IMR-90 (cell line): ENCODE data around the gene ZDHHC11B. TPM values are rescaled to one million over a fixed set of nuclear protein-coding genes. Genes with fewer than 3 reads are reported as not detected.

Source experiments
- ATAC-seq: fragments of 200-7000 bp; cut with Tn5 transposase; 2 replicates; pipeline ENCODE4 v1.9.1; 2020; ENCODE audit warnings: low read depth, mild to moderate bottlenecking, moderate library complexity
- BruUV-seq: library from RNA; stranded (reverse); fragments of 400-500 nt; replicated peaks from 2 replicates; lab custom pipeline; 2021; lab: Mats Ljungman, UMichigan
- CTCF ChIA-PET: fragments of 300-600 bp; formaldehyde crosslinking; extraction: SDS; loops from one replicate; lab custom pipeline; 2021; ENCODE audit warnings: antibody characterized with exemption; lab: Yijun Ruan, JAX
- POLR2A ChIA-PET: fragments of 300-600 bp; sonication (Branson Sonifier 250); formaldehyde crosslinking; loops from one replicate; lab custom pipeline; 2022; ENCODE audit warnings: antibody characterized with exemption; ENCODE audit not compliant: unreplicated experiment; lab: Charles Lee
- DNase-seq: peaks from one replicate; pipeline ENCODE4 v3.0.0; 2013
- H2AFZ ChIP-seq: replicated peaks from 2 replicates; pipeline ENCODE3; 2013; ENCODE audit warnings: low read length, mild to moderate bottlenecking; ENCODE audit not compliant: poor library complexity
- H2AK5ac ChIP-seq: 2 replicates; pipeline ENCODE4 v1.6.1; 2013; ENCODE audit warnings: low read depth, low read length, inconsistent platforms
- H2AK9ac ChIP-seq: replicated peaks from 2 replicates; pipeline ENCODE3; 2013; ENCODE audit warnings: mild to moderate bottlenecking, low read depth, low read length, moderate library complexity; ENCODE audit not compliant: poor library complexity
- H2BK120ac ChIP-seq: 2 replicates; pipeline ENCODE4 v1.6.1; 2013; ENCODE audit warnings: low read depth, low read length, inconsistent platforms
- H2BK15ac ChIP-seq: 3 replicates; pipeline ENCODE4 v1.6.1; 2013; ENCODE audit warnings: low read depth, low read length, inconsistent platforms
- H2BK20ac ChIP-seq: 2 replicates; pipeline ENCODE4 v1.6.1; 2013; ENCODE audit warnings: low read depth, mild to moderate bottlenecking, inconsistent platforms, low read length, moderate library complexity
- H2BK5ac ChIP-seq: 2 replicates; pipeline ENCODE4 v1.6.1; 2013; ENCODE audit warnings: mild to moderate bottlenecking, low read depth, low read length, inconsistent platforms; ENCODE audit not compliant: poor library complexity, severe bottlenecking
- H3K14ac ChIP-seq: replicated peaks from 2 replicates; pipeline ENCODE4 v1.6.1; 2013; ENCODE audit warnings: low read depth, low read length, inconsistent platforms
- H3K18ac ChIP-seq: 2 replicates; pipeline ENCODE4 v1.6.1; 2013; ENCODE audit warnings: low read depth, low read length, control low read depth
- H3K23ac ChIP-seq: 2 replicates; pipeline ENCODE4 v1.6.1; 2013; ENCODE audit warnings: low read depth, low read length, inconsistent platforms
- H3K27ac ChIP-seq: 2 replicates; pipeline ENCODE4 v1.5.1; 2013; ENCODE audit warnings: mild to moderate bottlenecking, control low read depth, low read length; ENCODE audit not compliant: insufficient read depth
- H3K27me3 ChIP-seq: 2 replicates; pipeline ENCODE4 v1.6.1; 2013; ENCODE audit warnings: low read length; ENCODE audit not compliant: control insufficient read depth, insufficient read depth
- H3K36me3 ChIP-seq: 2 replicates; pipeline ENCODE4 v1.6.1; 2013; ENCODE audit warnings: low read length, mixed read lengths; ENCODE audit not compliant: control insufficient read depth, insufficient read depth
- H3K4ac ChIP-seq: 2 replicates; pipeline ENCODE4 v1.6.1; 2013; ENCODE audit warnings: low read depth, low read length, inconsistent platforms
- H3K4me1 ChIP-seq: 2 replicates; pipeline ENCODE4 v1.6.1; 2013; ENCODE audit warnings: low read length, mixed read lengths; ENCODE audit not compliant: control insufficient read depth, insufficient read depth
- H3K4me2 ChIP-seq: 2 replicates; pipeline ENCODE4 v1.6.1; 2013; ENCODE audit warnings: low read depth, mild to moderate bottlenecking, control low read depth, low read length, moderate library complexity
- H3K4me3 ChIP-seq: 2 replicates; pipeline ENCODE4 v1.5.1; 2013; ENCODE audit warnings: low read depth, mild to moderate bottlenecking, control low read depth, low read length, moderate library complexity; ENCODE audit not compliant: insufficient read depth
- H3K56ac ChIP-seq: 2 replicates; pipeline ENCODE4 v1.6.1; 2013; ENCODE audit warnings: low read length, inconsistent platforms; ENCODE audit not compliant: insufficient read depth; ENCODE audit errors: extremely low read depth
- H3K79me1 ChIP-seq, 2 experiments: 2 replicates each; pipeline ENCODE4 v1.6.1; 2013; ENCODE audit warnings: low read length in 2 of 2, inconsistent platforms in 1 of 2, low read depth in 1 of 2
- H3K9ac ChIP-seq: 2 replicates; pipeline ENCODE4 v1.6.1; 2013; ENCODE audit warnings: low read depth, low read length, control low read depth
- H3K9me1 ChIP-seq: 2 replicates; pipeline ENCODE4 v1.6.1; 2013; ENCODE audit warnings: low read length, inconsistent platforms; ENCODE audit not compliant: insufficient read depth
- H3K9me3 ChIP-seq: 2 replicates; pipeline ENCODE4 v1.6.1; 2013; ENCODE audit warnings: low read length; ENCODE audit not compliant: control insufficient read depth, insufficient read depth
- H4K20me1 ChIP-seq: 2 replicates; pipeline ENCODE4 v1.6.1; 2013; ENCODE audit warnings: low read length, inconsistent platforms; ENCODE audit not compliant: insufficient read depth
- H4K5ac ChIP-seq: 2 replicates; pipeline ENCODE4 v1.6.1; 2013; ENCODE audit warnings: mild to moderate bottlenecking, low read depth, low read length, control low read depth
- H4K8ac ChIP-seq, 2 experiments: 2 replicates each; pipeline ENCODE4 v1.6.1; 2013; ENCODE audit warnings: low read depth in 2 of 2, low read length in 2 of 2, control low read depth in 1 of 2, inconsistent platforms in 1 of 2
- H4K91ac ChIP-seq: 2 replicates; pipeline ENCODE4 v1.6.1; 2013; ENCODE audit warnings: low read depth, low read length, inconsistent platforms; ENCODE audit not compliant: insufficient read depth
- BHLHE40 ChIP-seq: fragments of 150-350 bp; IDR thresholded peaks from 2 replicates; pipeline ENCODE4 v1.6.1; 2016; ENCODE audit warnings: mild to moderate bottlenecking, low read depth, low read length
- CHD1 ChIP-seq: IDR thresholded peaks from 2 replicates; pipeline ENCODE4 v1.6.1; 2012; ENCODE audit warnings: low read depth, low read length, improper control_type of control experiment
- CTCF ChIP-seq: conservative IDR thresholded peaks from 2 replicates; pipeline ENCODE4 v1.5.1; 2012; ENCODE audit warnings: mild to moderate bottlenecking, low read depth, low read length, improper control_type of control experiment
- MAFK ChIP-seq: IDR thresholded peaks from 2 replicates; pipeline ENCODE4 v1.6.1; 2012; ENCODE audit warnings: low read depth, low read length, improper control_type of control experiment
- MAZ ChIP-seq: IDR thresholded peaks from 2 replicates; pipeline ENCODE4 v1.6.1; 2012; ENCODE audit warnings: low read depth, mild to moderate bottlenecking, low read length, improper control_type of control experiment, moderate library complexity, borderline replicate concordance
- MXI1 ChIP-seq: IDR thresholded peaks from 2 replicates; pipeline ENCODE4 v1.6.1; 2012; ENCODE audit warnings: low read depth, mild to moderate bottlenecking, low read length, moderate library complexity, borderline replicate concordance
- NFE2L2 ChIP-seq: fragments of 150-350 bp; IDR thresholded peaks from 2 replicates; pipeline ENCODE4 v1.6.1; 2016; ENCODE audit warnings: low read depth, mild to moderate bottlenecking, low read length
- POLR2A ChIP-seq: IDR thresholded peaks from 2 replicates; pipeline ENCODE4 v1.6.1; 2012; ENCODE audit warnings: mild to moderate bottlenecking, low read depth, low read length
- RAD21 ChIP-seq: IDR thresholded peaks from 2 replicates; pipeline ENCODE4 v1.6.1; 2012; ENCODE audit warnings: low read length, improper control_type of control experiment
- RCOR1 ChIP-seq: IDR thresholded peaks from 2 replicates; pipeline ENCODE4 v1.6.1; 2012; ENCODE audit warnings: mild to moderate bottlenecking, low read length, improper control_type of control experiment; ENCODE audit not compliant: insufficient replicate concordance
- RFX5 ChIP-seq: IDR thresholded peaks from 2 replicates; pipeline ENCODE4 v1.8.0; 2012; ENCODE audit warnings: low read depth, mild to moderate bottlenecking, low read length, moderate library complexity
- SMC3 ChIP-seq: fragments of 150-350 bp; IDR thresholded peaks from 2 replicates; pipeline ENCODE4 v1.6.1; 2016; ENCODE audit warnings: low read depth, mild to moderate bottlenecking, antibody characterized with exemption, low read length, moderate library complexity
- WGBS, 2 experiments: methylation state at CpG; one replicate each; pipeline versions ENCODE4 v1.1.5 to v1.1.7; 2013; ENCODE audit warnings: missing lambda C conversion rate in 2 of 2; ENCODE audit not compliant: insufficient read length in 1 of 2; ENCODE audit errors: extremely low coverage in 2 of 2; 5-methylcytosine and 5-hydroxymethylcytosine counted together
- dilution Hi-C: fragments of 300-500 bp; cut with HindIII; formaldehyde crosslinking; loops from one replicate; pipeline ENCODE4 v1.14.3; 2018; ENCODE audit warnings: low sequenced_read_pairs; ENCODE audit not compliant: unreplicated experiment
- in situ Hi-C: fragments of 300-500 bp; cut with MboI; formaldehyde crosslinking; loops from 3 replicates; pipeline ENCODE4 v1.14.3; 2019; ENCODE audit warnings: low sequenced_read_pairs, inconsistent platforms, mixed read lengths
- intact Hi-C: fragments of 100-400 bp; cut with micrococcal nuclease; formaldehyde crosslinking; loops from 2 replicates; pipeline ENCODE4 v1.10.0; 2022
- polyA plus RNA-seq, 3 experiments: library from polyadenylated mRNA; depleted of rRNA; stranded (reverse); fragments of >200 nt; gene quantifications; 2 replicates each; pipeline ENCODE4 v1.2.3, GENCODE V29; 2012; ENCODE audit warnings: low replicate concordance in 1 of 3
- total RNA-seq: library from RNA; depleted of rRNA; stranded (reverse); fragments of >200 nt; gene quantifications from 2 replicates; pipeline ENCODE4 v1.2.3, GENCODE V29; 2012
- TF ChIP-seq, protein P1 (sequence below): fragments of 150-350 bp; IDR thresholded peaks from 2 replicates; pipeline ENCODE4 v1.6.1; 2017; ENCODE audit warnings: mild to moderate bottlenecking, antibody characterized with exemption, low read length, low read depth

The ZDHHC11B gene
- total and polyA plus RNA-seq, 2 of the 4 experiments (the other 2 are of a cell fraction), result 0.12 TPM; not detected in 1

DNA sequence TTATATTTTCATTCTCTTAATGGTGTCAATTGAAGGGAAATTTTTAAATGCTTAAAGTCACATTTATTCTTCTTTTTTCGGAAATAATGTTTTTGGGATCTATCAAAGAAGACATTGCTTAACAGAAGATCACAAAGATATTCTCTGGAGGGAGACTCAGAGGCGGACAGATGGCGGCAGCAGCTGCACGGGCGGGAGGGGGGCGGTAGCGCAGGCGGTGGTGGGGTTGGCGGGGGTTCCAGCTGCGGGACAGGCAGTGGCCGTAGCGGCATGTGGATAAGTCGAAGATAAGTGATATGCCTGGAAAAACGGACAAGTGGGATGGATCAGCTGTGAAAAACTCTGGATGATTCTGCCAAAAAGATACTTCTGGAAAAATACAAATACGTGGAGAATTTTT lies 31.6 kb upstream of the ZDHHC11B start:
- Histone ChIP-seq H4K5ac (no peak overlapping the region), H3K56ac (no peak overlapping the region), H2BK120ac (no peak overlapping the region), H3K4ac (no peak overlapping the region), H2BK20ac (no peak overlapping the region), H2AFZ (no peak overlapping the region), H3K4me2 (no peak overlapping the region), H4K8ac (no peak overlapping the region), H3K23ac (no peak overlapping the region), H3K14ac (no peak overlapping the region), H3K27ac (no peak overlapping the region), H4K20me1 (no peaks in the 10 kb centered on the region), H3K9me3 (peaks cover 4% of the 10 kb centered on the region; the same call in 1 of the 2 replicates), H3K4me3 (no peak overlapping the region), H2BK15ac (no peak overlapping the region), H3K18ac (no peak overlapping the region), H2BK5ac (no peak overlapping the region), H3K36me3 (no peaks in the 10 kb centered on the region), H3K79me1 (no peaks in the 10 kb centered on the region), H3K4me1 (no peaks in the 10 kb centered on the region), H2AK9ac (no peak overlapping the region), H2AK5ac (no peak overlapping the region), H3K27me3 (peaks cover 4% of the 10 kb centered on the region; the same call in 1 of the 2 replicates), H3K9me1 (no peaks in the 10 kb centered on the region), H3K9ac (no peak overlapping the region), H4K91ac (no peak overlapping the region)
- in situ Hi-C loops, result no loop called here
- no peak for DNase-seq
- 89% methylated on average over 14 of the region's 15 CpGs; no CpG with 5 or more reads in 1 of the 2 experiments for WGBS, 2 experiments
- CTCF ChIA-PET, result no interaction called here
- TF ChIP-seq MXI1 (no peak), RFX5 (no peak), NFE2L2 (no peak), BHLHE40 (no peak), RCOR1 (no peak), MAFK (no peak), MAZ (no peak), CHD1 (no peak), CTCF (no peak), RAD21 (no peak), POLR2A (no peak), SMC3 (no peak)
- TF ChIP-seq, protein P1, sequence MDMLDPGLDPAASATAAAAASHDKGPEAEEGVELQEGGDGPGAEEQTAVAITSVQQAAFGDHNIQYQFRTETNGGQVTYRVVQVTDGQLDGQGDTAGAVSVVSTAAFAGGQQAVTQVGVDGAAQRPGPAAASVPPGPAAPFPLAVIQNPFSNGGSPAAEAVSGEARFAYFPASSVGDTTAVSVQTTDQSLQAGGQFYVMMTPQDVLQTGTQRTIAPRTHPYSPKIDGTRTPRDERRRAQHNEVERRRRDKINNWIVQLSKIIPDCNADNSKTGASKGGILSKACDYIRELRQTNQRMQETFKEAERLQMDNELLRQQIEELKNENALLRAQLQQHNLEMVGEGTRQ, result no peak
- POLR2A ChIA-PET, result no interaction called here
- intact Hi-C loops, result no loop called here
- no TSS peak for BruUV-seq
- no peak for ATAC-seq
- dilution Hi-C loops, result no loop called here
